ENCODE measurements around the gene LIN7C.

LIN7C gene

DNA sequence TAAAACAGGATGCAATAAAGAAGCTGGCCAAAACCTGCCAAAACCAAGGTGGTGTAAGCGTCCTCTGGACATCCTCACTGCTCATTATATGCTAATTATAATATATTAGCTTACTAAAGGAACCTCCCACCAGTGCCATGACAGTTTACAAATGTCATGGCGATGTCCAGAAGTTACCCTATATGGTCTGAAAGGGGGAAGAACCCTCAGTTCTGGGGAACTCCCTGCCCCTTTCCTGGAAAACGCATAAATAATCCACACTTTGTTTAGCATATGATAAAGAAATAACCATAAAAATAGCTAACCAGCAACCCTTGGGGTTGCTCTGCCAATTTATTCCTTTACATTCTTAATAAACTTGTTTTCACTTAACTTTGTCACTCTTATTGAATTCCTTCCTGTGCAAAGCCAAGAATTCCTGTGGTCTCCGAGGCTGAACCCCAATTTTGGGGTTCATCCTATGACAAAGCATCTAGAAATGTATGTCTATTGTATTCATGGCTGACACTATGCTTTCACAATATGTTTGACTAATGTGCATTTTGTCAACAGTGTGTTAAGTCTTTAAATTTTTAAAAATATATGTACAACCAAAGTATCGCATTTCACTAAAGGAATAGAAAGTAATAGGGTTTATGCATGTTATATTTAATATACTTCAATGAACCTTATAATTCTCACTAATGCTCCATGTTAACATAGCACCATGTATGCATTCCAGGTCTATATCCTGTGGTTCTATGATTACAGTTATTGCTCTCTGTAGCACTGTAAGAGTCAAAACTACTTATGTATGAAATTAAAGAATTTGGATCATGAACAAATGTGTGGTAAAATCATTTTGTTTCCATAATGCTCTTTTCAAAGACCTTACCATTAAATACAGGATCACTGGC is 59.0 kb downstream of the LIN7C start:
- no peak for DNase-seq (ENCODE audit: low read depth, low spot score)

DNA sequence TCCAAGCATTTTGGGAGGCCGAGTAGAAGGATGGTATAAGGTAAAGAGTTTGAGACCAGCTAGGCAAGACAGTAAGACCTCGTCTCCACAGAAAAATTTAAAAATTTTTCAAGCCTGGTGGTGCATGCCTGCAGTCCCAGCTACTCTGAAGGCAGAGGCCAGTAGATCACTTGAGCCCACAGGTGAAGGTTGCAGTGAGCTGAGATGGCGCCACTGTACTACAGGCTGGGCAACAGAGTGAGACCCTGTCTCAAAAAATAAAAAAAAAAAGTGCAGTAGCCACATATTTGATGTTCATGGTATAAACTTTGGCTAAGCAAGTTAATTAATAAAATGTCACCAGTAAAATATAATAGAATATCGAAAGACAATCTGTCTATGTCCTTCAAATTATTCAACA is 60.9 kb downstream of the LIN7C start:
- DNase-seq (ENCODE audit: low read depth, low spot score), result no peak

DNA sequence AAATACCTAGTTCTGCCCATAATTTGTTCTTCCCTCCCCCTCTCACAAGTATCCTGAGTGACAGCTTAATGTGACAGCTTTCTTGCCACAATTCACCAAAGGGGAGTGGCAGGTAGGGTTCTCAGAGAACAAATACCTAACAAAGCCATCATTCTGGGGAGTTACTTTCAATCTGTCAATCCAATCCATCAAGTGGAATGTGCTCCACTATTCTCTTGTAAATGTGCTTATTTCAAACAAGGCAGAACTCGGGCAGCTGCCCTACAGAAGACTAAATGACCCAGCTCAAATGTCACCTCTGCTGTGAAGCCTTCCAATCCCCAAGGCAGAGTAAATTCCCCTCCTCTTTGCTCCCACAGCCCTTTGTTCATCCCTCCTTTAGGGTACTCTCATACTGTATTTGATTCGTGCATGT is 61.8 kb downstream of the LIN7C start:
- no peak for DNase-seq (ENCODE audit: low read depth, low spot score)
